ENCODE data around the gene DENND2A. TPM values are rescaled to one million over a fixed set of nuclear protein-coding genes. Genes with fewer than 3 reads are reported as not detected.
"Not testable (repeated sequence)": the region's sequence is repeated elsewhere in the genome, so short reads cannot be mapped to it uniquely, and the experiment has no call there.

The DENND2A gene
- total RNA-seq, 1 experiment from 2014 or later, result 11.9 TPM

DNA sequence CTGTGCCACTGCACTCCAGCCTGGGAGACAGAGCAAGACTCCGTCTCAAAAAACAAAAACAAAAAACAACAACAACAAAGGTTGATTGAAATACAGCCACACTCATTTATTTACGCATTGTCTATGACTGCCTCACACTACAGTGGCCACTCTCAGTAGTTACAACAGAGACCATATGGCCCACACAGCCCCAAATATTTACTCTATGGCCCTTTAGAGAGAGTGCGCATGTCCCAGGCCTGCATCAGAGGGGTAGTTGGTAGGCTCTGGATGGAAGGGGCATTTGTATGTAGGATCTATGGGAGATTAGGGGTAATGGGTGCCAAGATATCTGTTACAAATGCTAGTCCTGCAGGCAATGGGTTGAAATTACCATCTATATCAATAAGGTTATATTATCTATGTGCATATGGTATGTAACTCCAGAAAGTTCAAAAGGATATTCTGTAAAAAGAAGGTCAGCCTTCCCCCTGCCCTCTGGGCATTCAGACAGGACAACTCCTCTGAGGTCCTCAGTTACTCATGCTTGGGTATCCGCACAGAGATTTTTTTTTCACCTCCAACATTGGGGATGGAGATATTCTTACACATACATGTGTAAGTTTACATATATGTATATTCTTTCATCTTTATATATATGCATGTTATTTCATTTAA, 56.3 kb downstream of the DENND2A start:
- no peaks in the 10 kb centered on the region for H3K36me3 ChIP-seq (replicated peaks; ENCODE audit: control insufficient read depth, insufficient read depth, low read length)
- no peaks in the 10 kb centered on the region for H3K27me3 ChIP-seq (ENCODE audit: control insufficient read depth, insufficient read depth, low read length)
- DNase-seq, result no peak
- no peak overlapping the region for H3K4me3 ChIP-seq (ENCODE audit: insufficient read depth, low read depth, low read length)

DNA sequence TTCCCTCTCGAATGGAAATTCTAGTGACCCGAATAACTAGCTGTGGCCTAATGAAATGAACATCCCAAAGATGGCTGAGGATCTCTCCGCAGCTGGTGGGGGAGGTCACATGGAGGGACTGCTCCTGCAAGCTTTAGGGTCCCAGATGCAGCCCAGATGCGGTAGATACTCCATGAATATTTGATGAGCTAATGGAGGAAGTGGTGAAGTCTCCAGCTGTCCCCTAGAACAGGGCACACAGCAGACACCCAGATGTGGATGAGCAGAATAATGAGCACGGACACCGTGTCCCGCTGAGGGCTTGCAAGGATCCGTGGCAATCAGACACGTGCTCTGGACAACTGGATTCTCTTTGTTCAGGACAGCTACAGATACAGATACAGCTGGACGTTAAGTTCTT, 59.2 kb downstream of the DENND2A start:
- Histone ChIP-seq H3K4me3 (ENCODE audit: insufficient read depth, low read depth, low read length) (no peak overlapping the region), H3K36me3 (replicated peaks; ENCODE audit: control insufficient read depth, insufficient read depth, low read length) (no peaks in the 10 kb centered on the region), H3K27me3 (ENCODE audit: control insufficient read depth, insufficient read depth, low read length) (no peaks in the 10 kb centered on the region)
- DNase-seq, result no peak

DNA sequence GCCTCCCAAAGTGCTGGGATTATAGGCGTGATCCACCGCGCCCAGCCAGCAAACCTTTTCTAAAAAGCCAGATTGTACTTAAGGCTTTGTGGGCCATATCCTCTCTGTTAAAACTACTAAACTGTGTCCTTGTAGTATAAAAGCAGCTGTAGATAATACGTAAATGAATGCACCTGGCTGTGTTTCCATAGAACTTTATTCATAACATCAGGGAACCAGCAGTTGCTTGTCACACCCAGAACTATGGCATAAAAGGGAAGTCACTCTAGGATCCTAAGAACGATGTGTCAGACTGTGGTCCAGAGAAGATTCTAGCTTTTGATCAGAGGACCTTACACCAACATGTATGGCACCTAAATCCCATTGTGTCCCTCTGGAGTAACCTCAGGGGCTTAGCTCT, 63.0 kb downstream of the DENND2A start:
- DNase-seq, result no peak
- no peaks in the 10 kb centered on the region for H3K27me3 ChIP-seq (ENCODE audit: control insufficient read depth, insufficient read depth, low read length)
- no peaks in the 10 kb centered on the region for H3K36me3 ChIP-seq (replicated peaks; ENCODE audit: control insufficient read depth, insufficient read depth, low read length)
- H3K4me3 ChIP-seq (ENCODE audit: insufficient read depth, low read depth, low read length), result no peak overlapping the region

DNA sequence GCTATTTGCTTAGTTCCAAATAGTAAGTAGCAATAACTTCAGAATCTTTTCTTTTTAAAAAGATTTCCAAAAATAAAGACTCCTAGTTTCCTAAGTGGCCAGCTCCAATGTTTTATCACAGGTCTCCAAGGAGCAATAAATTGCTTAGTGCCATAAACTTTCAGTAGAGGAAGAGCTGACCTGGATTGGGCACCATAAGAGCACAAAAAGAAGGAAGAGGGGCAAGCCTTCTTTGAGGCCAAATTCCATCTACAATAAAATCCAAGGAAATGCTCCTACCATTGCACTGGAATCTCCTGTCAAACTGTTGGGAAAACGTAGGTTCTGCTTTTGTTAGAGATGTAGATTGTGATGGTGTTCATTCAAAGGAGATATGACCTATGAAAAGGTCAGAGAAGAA, 64.0 kb downstream of the DENND2A start:
- Histone ChIP-seq H3K4me3 (ENCODE audit: insufficient read depth, low read depth, low read length) (no peak overlapping the region), H3K27me3 (ENCODE audit: control insufficient read depth, insufficient read depth, low read length) (no peaks in the 10 kb centered on the region), H3K36me3 (replicated peaks; ENCODE audit: control insufficient read depth, insufficient read depth, low read length) (no peaks in the 10 kb centered on the region)
- DNase-seq, result no peak

DNA sequence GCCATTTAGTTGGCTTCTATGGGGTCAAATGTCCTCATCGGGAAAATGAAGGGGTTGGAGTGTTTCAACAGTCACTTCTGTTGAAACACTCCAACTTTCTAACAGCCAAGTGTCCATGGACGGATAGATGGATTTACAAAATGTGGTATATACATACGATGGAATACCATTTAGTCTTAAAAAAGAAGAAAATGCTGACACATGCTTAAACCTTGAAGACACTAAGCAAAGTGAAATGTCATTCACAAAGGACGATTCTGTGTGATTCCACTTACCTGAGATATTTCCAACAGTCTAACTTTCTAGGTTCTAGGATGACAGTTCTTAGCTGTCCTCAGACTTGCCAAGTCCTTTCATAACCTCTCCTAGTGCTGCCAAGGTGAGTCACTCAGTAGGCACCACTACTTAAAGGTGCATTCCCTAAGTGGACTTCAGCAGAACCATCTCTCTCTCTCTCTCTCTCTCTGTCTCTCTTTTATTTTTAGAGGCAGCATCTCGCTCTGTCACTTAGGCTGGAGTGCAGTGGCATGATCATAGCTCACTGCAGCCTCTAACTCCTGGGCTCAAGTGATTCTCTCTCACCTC, 69.0 kb downstream of the DENND2A start:
- Histone ChIP-seq H3K27me3 (ENCODE audit: control insufficient read depth, insufficient read depth, low read length) (no peaks in the 10 kb centered on the region), H3K36me3 (replicated peaks; ENCODE audit: control insufficient read depth, insufficient read depth, low read length) (no peaks in the 10 kb centered on the region), H3K4me3 (ENCODE audit: insufficient read depth, low read depth, low read length) (no peak overlapping the region)
- peak; percentile 2 for DNase-seq

DNA sequence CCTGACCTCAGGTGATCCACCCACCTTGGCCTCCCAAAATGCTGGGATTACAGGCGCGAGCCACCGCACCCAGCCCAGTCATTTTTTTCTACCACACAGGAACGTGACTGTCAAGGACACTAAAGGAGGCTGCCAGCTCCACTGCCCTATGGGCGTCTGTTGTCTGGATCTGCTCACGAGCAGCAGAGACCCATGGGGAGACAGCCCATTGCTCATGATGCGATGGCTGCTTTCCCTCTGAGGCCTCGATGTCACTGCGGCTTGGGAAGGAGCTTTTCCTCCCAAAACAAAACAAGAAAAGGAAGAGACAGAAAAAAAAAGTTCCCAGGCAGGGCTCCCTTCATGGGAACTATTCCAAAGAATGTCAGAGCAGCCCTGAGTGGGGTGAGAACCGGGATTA, 70.5 kb downstream of the DENND2A start:
- Histone ChIP-seq H3K4me3 (ENCODE audit: insufficient read depth, low read depth, low read length) (no peak overlapping the region), H3K27me3 (ENCODE audit: control insufficient read depth, insufficient read depth, low read length) (no peaks in the 10 kb centered on the region), H3K36me3 (replicated peaks; ENCODE audit: control insufficient read depth, insufficient read depth, low read length) (no peaks in the 10 kb centered on the region)
- peak; percentile 4 for DNase-seq

DNA sequence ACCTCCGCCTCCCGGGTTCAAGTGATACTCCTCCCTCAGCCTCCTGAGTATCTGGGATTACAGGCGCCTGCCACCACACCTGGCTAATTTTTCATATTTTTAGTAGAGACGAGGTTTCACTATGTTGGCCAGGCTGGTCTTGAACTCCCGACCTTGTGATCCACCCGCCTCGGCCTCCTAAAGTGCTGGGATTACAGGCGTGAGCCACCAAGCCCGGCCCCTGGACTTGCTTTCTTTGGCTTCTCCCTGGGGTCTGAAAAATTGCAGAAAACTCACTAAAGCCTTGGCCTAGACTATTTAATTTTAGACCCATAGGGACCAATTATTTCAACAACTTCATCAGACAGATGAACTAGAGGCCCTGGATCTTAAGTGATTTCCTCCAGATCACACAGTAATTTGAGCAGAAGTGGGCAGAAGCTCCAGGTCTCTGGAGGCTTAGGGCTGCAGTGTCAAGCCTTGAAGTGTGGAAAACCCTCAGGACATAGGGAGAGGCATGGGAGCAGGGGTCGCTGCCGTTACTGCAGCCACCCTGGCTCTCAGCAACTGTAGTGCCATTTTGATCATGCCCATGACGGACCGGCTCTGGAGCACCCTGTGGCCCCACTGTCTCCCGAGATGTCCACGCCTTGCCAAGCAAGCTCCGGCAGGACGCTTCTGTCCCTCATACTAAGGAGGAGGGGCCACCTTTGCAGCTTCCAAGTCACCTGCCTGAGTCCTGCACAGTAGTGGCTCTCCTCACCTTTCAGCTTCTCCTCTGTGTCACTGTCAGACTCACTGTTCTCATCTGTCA, 72.4 kb downstream of the DENND2A start:
- H3K4me3 ChIP-seq (ENCODE audit: insufficient read depth, low read depth, low read length), result no peak overlapping the region
- no peaks in the 10 kb centered on the region for H3K36me3 ChIP-seq (replicated peaks; ENCODE audit: control insufficient read depth, insufficient read depth, low read length)
- no peaks in the 10 kb centered on the region for H3K27me3 ChIP-seq (ENCODE audit: control insufficient read depth, insufficient read depth, low read length)
- DNase-seq, result peak; percentile 8

DNA sequence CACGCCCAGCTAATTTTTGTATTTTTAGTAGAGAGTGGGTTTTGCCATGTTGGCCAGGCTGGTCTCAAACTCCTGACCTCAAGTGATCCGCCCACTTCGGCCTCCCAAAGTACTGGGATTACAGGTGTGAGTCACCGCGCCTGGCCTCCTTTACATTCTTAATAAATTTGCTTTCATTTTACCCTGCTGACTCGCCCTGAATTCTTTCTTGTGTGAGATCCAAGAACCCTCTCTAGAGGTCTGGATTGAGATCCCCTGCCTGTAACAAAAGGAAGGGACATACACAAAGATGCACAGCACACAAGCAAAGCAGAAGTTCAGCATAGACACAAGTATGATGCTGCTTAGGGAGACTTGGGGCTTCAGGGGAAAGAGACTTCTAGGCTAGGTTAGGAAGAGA, 74.4 kb downstream of the DENND2A start:
- not testable (repeated sequence) for H3K36me3 ChIP-seq (replicated peaks; ENCODE audit: control insufficient read depth, insufficient read depth, low read length); H3K27me3 ChIP-seq (ENCODE audit: control insufficient read depth, insufficient read depth, low read length); H3K4me3 ChIP-seq (ENCODE audit: insufficient read depth, low read depth, low read length)
- DNase-seq, result peak; percentile 1

DNA sequence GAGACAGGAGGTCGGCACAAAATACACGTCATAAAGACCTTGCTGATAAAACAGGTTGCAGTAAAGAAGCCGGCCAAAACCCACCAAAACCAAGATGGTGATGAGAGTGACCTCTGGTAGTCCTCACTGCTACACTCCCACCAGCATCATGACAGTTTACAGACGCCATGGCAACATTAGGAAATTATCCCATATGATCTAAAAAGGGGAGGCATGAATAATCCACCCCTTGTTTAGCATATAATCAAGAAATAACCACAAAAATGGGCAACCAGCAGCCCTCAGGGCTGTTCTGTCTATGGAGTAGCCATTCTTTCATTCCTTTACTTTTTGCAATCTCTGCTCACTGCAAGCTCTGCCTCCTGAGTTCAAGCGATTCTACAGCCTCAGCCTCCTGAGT, 74.9 kb downstream of the DENND2A start:
- H3K27me3 ChIP-seq (ENCODE audit: control insufficient read depth, insufficient read depth, low read length); H3K36me3 ChIP-seq (replicated peaks; ENCODE audit: control insufficient read depth, insufficient read depth, low read length); H3K4me3 ChIP-seq (ENCODE audit: insufficient read depth, low read depth, low read length); DNase-seq: not testable (repeated sequence)

DNA sequence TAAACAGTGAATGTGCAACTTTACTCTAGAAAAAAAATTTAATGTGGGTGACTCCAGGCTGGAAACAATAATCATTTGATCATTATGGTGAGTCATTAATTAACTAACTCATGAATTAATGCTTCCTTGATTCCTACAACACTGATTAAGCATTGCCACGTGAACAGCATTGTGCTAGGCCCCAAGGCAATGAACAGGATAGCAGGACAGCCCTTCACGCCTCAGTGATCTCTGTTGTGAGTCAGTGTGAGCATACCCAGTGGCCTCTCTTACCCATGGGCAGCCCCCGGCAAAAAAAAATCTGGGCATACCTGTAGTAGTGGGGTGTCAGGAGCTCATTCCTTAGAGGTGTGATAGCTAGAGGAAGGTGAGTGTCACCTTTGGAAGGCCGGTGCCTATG, 76.0 kb downstream of the DENND2A start:
- Histone ChIP-seq H3K36me3 (replicated peaks; ENCODE audit: control insufficient read depth, insufficient read depth, low read length) (no peaks in the 10 kb centered on the region), H3K27me3 (ENCODE audit: control insufficient read depth, insufficient read depth, low read length) (no peaks in the 10 kb centered on the region), H3K4me3 (ENCODE audit: insufficient read depth, low read depth, low read length) (no peak overlapping the region)
- no peak for DNase-seq

DNA sequence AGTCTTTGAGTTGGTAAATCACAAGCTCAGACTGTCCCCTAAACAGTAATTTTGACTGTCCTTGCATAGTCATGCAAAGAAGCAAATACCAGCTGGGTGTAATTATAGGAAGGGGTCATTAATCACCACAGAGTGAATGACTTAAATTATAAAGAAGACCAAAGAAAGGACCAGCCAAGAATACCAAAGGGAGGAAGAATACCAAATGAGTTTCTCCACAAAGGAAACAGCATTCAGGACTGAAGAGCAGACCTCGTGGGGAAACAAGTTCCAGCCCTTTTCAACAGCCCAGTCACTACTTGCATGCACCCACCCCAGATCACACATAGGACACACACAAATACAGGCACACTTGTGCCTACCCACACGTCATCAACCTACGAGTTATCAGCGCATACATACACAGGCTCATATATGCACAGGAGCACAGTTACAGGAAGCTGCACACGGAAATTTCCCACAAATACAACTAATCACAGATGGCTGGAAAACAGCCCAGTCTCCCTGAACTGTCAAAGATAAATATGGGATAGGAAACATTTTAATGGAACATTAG, 77.6 kb downstream of the DENND2A start:
- Histone ChIP-seq H3K36me3 (replicated peaks; ENCODE audit: control insufficient read depth, insufficient read depth, low read length) (peaks cover under 1% of the 10 kb centered on the region), H3K27me3 (ENCODE audit: control insufficient read depth, insufficient read depth, low read length) (no peaks in the 10 kb centered on the region), H3K4me3 (ENCODE audit: insufficient read depth, low read depth, low read length) (no peak overlapping the region)
- DNase-seq, result no peak

DNA sequence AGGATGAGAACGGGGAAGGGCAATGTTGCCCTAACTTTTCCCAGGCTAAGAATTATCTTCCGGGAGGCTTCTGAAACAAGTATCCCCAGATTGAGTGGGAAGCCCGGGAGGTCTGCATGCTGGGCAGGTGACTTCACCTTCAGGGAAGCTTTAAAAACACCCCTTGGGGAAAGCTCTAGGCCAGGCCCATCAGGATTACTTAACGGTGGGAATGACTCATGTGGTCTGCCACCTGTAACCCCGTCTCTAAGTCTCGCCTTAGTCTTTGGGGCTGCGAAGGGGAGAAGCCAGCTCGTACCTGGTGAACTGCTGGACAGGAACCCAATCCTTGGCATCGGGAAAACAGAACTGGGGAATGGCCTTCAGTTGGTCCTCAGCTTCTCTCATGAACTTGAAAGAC, 81.2 kb downstream of the DENND2A start:
- peaks cover 1% of the 10 kb centered on the region for H3K36me3 ChIP-seq (replicated peaks; ENCODE audit: control insufficient read depth, insufficient read depth, low read length)
- H3K27me3 ChIP-seq (ENCODE audit: control insufficient read depth, insufficient read depth, low read length), result no peaks in the 10 kb centered on the region
- no peak overlapping the region for H3K4me3 ChIP-seq (ENCODE audit: insufficient read depth, low read depth, low read length)
- DNase-seq, result no peak

DNA sequence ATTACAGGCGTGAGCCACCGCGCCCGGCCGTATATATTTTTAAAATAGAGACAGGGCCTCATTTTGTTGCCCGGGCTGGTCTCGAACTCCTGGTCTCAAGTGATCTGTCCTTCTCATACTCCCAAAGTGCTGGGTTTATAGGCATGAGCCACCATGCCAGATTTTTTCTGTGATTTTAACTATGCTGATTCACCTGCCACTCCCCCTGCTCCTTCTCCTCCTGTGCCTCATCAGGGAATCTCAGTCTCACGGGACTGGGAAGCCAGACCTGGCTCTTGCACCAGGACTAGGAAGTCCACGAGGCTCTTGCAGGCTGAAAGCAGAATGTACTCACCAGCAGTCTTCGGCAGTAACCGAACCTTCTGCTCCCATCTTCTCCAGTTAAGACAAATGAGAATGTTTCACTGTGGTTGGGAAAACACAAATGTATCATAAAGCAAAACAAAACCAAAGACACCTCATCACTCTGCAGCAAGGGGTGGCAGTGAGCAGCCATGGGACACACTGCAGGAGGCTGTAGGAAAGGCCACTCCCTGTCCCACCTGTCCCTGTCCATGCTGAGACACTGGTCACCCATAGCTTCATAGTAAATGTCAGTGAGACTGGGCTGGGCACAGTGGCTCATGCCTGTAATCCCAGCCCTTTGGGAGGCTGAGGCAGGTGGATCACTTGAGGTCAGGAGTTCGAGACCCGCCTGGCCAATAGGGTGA, 82.6 kb downstream of the DENND2A start:
- Histone ChIP-seq H3K4me3 (ENCODE audit: insufficient read depth, low read depth, low read length) (no peak overlapping the region), H3K36me3 (replicated peaks; ENCODE audit: control insufficient read depth, insufficient read depth, low read length) (peaks cover 1% of the 10 kb centered on the region), H3K27me3 (ENCODE audit: control insufficient read depth, insufficient read depth, low read length) (no peaks in the 10 kb centered on the region)
- no peak for DNase-seq

DNA sequence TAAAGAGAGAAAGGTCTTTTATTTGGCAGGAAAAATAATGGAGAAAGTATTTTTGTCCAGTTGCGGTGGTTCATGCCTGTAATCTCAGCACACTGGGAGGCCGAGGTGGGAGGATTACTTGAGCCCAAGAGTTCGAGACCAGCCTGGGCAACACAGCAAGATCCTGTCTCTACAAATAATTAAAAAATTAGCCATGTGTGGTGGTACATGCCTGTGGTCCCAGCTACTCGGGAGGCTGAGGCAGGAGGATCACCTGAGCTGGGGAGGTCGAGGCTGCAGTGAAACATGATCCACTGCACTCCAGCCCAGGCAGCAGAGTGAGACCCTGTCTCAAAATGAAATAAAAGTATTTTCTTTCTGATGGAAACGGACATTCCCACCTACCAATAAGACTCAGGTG, 83.5 kb downstream of the DENND2A start:
- no peak for DNase-seq
- Histone ChIP-seq H3K4me3 (ENCODE audit: insufficient read depth, low read depth, low read length) (no peak overlapping the region), H3K27me3 (ENCODE audit: control insufficient read depth, insufficient read depth, low read length) (no peaks in the 10 kb centered on the region), H3K36me3 (replicated peaks; ENCODE audit: control insufficient read depth, insufficient read depth, low read length) (peaks cover 1% of the 10 kb centered on the region)

Measured in H7 (cell line).